ENCODE measurements around the gene ST3GAL2.

DNA sequence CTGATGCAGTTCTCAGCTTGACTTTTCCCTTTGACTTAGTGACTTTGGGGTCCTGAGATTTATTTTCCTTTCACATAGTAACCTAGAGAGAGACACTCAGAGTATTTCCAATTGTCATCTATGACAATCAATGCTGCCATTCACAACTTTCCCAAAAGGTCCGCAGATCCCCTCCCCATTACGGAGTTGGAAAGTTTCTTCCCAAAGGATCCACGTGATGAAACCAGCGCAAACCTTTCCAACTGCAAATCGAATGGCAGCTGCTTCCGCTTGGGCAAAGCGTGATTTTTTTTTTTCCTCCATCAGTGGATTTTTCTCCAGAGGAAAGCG lies 15.0 kb upstream of the ST3GAL2 start:
- TF ChIP-seq, protein P1, sequence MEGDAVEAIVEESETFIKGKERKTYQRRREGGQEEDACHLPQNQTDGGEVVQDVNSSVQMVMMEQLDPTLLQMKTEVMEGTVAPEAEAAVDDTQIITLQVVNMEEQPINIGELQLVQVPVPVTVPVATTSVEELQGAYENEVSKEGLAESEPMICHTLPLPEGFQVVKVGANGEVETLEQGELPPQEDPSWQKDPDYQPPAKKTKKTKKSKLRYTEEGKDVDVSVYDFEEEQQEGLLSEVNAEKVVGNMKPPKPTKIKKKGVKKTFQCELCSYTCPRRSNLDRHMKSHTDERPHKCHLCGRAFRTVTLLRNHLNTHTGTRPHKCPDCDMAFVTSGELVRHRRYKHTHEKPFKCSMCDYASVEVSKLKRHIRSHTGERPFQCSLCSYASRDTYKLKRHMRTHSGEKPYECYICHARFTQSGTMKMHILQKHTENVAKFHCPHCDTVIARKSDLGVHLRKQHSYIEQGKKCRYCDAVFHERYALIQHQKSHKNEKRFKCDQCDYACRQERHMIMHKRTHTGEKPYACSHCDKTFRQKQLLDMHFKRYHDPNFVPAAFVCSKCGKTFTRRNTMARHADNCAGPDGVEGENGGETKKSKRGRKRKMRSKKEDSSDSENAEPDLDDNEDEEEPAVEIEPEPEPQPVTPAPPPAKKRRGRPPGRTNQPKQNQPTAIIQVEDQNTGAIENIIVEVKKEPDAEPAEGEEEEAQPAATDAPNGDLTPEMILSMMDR (IDR thresholded peaks at IDR 0.05; ENCODE audit: low read length): no peak
- no peak for TF ChIP-seq EZH2 (optimal IDR thresholded peaks at IDR 0.05; ENCODE audit: low read depth, low read length)

Measured in MM.1S (cell line).